HS-5 (cell line): ENCODE measurements around the gene GSN.

Experiments
- DNase-seq: peaks from one replicate; pipeline ENCODE4 v3.0.0-alpha.2; 2012; ENCODE audit warnings: low read depth

The GSN gene

GRCh38 chr9:121303456-121304451 lies 35.8 kb downstream of the GSN start:
- DNase-seq, result no peak

GRCh38 chr9:121304707-121305106 lies 36.7 kb downstream of the GSN start:
- no peak for DNase-seq

DNA sequence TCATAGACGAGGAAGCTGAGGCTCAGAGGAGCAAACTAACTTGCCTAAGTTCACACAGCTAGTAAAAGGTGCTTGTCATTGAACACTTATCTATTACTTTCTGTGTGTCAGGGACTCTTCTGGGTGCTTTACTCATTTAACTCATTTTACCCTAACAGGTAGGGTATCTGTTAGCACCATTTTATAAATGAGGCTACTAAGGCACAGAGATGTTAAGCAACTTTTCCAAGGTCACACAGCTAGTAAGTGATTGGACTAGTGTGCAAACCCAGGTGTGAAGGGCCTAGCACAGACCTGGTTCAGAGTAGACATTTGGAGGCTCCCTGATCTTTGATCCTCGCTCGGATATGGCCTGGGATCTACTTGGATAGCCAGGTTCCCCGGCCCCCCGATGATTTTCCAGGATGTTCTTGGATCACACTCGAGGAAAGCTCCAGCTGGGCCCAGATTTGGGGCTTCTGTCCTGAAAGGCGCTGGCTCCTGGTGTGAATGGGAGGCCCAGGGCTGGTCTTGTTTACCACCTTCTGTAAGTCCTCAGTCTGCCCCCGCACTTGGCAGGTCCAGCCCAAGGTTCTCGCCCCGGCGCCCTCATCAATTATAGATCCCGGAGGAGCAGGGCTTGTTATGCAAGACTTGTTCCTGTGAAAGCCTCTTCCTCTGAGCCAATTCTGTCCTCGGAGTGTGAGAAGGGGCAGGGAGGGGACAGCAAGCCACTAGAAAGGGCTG lies 37.5 kb downstream of the GSN start:
- no peak for DNase-seq

GRCh38 chr9:121307976-121308375 lies 40.0 kb downstream of the GSN start:
- no peak for DNase-seq

DNA sequence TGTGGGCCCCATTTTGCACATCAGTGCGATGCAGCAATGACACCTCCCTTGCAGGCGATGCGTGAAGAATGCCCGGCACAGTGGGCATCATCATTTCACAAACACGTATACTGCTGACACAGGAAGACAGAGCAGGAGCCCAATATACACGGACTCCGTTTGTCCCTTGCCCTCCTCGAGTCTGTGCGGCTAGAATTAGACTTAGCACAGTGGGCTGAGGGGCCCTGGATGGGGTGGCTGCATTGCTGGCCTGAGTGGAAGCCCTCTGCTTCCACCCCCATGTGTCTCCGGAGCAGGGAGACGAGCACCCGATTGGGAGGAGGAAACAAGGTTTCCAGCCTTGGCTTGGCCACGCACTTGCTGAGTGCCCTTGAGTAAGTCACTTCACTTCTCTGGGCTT lies 40.8 kb downstream of the GSN start:
- no peak for DNase-seq

DNA sequence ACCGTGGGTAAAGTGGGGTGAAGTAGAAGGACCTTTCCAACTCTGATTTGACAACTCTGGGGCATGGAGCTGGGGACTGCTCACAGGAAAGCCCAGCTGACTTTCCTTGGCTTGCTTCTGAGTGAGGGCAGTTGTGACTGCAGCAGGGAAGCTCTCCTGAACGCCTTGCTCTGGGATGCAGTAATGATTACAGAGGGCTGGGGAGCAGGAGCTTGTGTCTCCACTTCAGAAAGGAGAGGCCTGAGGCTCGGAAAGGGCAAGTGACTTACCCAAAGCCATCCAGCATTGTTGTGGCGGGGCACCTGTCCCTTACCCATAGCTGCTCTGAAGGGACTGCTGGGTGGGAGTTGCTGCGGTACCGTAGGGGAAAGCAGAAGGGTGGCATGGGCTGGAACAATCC lies 41.2 kb downstream of the GSN start:
- DNase-seq, result no peak

DNA sequence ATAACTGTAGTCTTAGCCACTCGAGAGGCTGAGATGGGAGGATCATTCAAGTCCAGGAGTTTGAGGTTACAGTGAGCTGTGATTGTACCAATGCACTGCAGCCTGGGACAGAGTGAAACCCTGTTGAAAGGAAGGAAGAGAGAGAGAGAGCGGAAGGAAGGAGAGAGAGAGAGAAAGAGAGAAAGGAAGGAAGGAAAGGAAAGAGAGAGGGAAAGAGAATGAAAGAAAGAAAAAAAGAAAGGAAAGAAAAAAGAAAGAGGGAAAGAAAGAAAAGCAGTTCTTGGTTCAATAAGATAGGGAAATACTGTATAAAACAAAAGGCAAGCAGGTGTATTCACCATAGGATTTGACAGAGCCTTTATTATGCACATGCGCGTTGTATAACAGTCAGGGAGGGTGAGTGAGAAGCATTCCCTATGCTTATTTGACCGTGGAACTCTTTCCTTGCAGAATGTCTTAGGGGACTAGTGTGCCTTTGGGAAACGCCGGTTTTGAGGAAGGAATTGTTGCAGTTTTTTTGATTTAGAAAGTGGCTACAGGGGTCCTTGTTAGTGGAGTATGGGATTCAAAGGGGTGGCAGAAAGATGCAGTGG lies 42.0 kb downstream of the GSN start:
- DNase-seq, result no peak

- DNase-seq, result no peak
Observed at GRCh38 chr9:121310571-121310970, 42.6 kb downstream of the GSN start.

GRCh38 chr9:121312169-121312568 lies 44.2 kb downstream of the GSN start:
- DNase-seq, result no peak

GRCh38 chr9:121313458-121314152 lies 45.6 kb downstream of the GSN start:
- DNase-seq, result no peak

- no peak for DNase-seq
Observed at GRCh38 chr9:121316378-121316777, 48.4 kb downstream of the GSN start.

DNA sequence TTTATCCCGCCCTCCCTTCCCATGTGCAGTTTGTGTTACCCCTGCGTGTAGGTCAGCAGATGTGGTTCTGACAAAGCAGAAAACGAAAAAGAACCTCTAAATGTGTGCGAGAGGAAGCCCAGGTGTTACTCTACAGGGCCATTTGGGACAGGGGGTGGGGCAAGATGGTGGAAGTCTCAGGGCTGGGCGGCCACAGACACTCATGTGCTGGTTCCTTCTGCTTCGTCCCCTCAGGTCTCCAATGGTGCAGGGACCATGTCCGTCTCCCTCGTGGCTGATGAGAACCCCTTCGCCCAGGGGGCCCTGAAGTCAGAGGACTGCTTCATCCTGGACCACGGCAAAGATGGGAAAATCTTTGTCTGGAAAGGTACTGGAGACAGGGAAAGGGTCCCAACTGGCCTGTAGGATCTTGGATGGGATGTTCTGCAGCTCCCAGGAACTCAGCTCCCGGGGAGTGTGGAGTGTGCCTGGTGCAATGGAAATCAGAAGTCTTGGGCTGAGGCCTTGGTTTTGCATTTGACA lies 49.0 kb downstream of the GSN start:
- no peak for DNase-seq

DNA sequence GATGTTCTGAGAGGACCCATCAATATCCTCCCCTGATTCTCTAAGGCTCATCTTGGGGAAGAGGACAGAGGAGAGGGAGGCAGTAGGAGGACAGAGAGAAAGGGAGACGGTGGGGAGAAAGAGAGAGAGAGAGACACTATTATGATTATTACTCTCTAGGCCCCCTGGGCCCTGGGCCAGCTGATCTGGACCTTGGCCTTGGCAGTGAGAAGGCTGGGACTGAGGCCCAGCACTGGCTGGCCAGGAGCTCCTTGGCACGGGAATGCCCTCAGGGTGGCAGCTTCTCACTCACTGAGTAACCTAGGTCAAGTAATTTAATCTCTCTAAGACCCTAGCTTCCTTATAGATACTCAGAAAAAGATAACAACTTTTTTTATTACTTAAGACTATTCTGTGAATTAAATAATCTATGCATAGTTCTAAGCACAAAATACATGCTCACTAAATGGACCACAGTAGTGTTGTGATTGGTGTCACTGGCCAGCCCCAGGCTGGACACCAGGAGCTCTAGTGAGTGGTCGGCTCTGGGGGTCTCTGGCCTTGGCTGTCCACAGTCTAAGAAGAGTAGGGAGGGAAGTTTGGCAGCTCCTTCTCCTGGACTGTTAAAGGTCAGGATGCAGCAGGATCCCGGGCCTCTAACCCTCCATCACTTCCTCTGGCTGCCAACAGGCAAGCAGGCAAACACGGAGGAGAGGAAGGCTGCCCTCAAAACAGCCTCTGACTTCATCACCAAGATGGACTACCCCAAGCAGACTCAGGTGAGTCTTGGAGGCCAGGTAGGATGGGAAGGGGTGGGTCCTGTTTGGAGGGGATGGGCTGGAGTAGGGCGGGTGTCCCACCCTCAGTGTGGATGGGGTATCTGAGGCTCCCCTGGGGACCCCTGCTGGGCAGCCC lies 50.0 kb downstream of the GSN start:
- DNase-seq, result no peak

GRCh38 chr9:121318631-121319382 lies 50.8 kb downstream of the GSN start:
- no peak for DNase-seq

DNA sequence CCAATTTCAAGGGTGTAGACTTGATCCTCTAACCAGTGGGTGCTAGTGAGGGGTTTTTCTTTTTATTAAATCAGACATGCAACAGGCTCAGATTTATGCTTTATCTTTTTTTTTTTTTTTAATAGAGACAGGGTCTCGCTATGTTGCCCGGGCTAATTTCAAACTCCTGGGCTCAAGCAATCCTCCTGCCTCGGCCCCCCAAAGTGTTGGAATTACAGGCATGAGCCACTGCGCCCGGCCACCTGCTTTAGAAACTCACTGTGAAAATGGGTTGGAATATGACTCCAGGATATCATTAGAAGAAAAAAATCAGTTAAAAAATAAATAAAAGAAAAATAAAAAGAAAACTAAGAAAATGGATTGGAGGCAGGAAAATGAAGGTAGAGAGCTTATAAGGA lies 51.4 kb downstream of the GSN start:
- no peak for DNase-seq

DNA sequence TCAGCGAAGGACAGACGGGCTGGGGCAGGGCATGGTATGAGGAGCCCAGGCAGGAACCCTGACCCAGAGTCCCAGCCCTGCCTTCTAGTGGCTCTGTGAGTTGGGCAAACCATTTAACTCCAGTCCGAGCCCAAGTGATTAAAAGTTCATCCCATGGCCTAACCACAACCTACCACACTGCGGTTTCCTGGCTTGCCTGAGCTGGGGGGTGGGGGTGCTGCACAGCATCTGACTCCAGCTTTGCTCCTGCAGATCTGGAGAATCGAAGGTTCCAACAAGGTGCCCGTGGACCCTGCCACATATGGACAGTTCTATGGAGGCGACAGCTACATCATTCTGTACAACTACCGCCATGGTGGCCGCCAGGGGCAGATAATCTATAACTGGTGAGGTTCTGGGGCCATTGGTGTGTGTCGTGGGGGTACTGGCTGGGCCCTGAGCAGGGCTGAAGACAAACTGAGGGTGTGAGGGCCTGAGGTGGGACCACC lies 53.1 kb downstream of the GSN start:
- no peak for DNase-seq

- peak; percentile 94 for DNase-seq
Observed at GRCh38 chr9:121322037-121322736, 54.2 kb downstream of the GSN start.

DNA sequence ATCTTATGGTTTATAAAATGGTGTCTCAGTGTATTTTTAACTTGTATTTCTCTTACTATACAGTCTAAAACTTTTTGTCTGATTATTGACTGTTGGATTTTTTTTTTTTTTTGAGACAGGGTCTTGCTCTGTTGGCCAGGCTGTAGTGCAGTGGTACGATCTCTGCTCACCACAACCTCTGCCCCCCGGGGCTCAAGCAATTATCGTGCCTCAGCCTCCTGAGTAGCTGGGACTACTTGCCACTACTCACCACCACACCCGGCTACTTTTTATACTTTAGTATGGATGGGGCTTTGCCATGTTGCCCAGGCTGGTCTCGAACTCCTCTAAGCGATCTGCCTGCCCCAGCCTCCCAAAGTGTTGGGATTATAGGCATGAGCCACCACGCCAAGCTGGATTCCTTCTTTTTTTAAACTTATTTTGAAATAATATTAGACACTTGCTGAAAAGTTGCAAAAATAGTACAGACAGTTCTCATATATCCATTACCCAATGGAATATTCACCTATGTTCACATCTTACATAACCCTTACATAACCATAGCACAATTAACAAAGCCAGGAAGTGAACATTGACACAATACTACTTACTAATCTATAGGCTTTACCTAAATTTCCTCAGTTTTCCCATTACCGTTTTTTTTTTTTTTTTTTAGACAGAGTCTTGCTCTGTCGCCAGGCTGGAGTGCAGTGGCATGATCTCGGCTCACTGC lies 54.9 kb downstream of the GSN start:
- DNase-seq, result no peak
